ENCODE measurements around the gene CHRNA10.

Gene CHRNA10, protein sequence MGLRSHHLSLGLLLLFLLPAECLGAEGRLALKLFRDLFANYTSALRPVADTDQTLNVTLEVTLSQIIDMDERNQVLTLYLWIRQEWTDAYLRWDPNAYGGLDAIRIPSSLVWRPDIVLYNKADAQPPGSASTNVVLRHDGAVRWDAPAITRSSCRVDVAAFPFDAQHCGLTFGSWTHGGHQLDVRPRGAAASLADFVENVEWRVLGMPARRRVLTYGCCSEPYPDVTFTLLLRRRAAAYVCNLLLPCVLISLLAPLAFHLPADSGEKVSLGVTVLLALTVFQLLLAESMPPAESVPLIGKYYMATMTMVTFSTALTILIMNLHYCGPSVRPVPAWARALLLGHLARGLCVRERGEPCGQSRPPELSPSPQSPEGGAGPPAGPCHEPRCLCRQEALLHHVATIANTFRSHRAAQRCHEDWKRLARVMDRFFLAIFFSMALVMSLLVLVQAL

DNA sequence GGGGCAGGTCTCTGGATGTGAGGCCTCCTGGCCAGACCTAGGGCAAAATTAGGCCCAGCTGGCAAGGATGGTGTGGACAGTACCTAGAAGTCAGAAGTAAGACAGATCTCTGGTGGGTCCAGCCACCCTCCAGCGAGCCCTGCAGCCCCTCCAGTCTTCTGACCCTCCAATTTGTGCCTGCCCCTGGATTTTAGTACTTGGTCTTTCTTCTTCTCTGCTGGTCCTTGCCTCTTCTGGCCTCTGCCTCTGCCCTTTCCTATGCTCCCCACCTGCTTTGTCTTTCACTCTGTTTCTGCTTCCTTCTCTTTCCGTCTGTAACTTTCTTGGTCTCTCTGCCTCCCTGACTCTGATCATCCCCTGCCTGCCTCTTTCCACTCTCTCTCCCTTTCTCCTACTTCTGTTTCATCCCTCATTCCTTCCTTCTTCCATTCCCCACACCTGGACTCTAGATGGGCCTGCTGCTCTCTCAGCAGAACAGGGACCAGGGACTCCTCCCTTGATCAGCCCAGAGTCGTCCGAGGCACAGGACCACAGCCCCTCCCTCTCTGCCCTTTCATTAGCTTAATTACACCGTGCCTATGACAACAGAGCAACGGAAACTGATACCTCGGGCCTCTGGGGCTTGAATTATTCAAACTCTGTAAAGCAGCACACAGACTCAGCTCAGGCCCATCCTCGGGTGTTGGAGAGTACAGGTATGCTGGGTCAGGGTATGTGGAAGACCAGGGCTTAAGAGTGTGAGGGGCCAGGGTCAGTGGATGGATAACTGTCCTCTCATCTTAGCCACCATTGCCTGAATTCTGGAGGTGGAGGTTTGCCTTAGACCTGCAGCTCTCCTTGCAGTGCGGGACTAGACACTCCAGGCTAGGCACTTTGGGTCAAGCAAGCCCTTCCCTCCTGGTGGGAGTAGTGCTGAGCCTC, at the start of gene CHRNA10:
CHRNA10 (minus strand) TSS at position 51 of the 921 bp plus-strand sequence. CDS start 72 bp downstream, outside the sequence.
- DNase-seq (ENCODE audit: low spot score), result no peak

DNA sequence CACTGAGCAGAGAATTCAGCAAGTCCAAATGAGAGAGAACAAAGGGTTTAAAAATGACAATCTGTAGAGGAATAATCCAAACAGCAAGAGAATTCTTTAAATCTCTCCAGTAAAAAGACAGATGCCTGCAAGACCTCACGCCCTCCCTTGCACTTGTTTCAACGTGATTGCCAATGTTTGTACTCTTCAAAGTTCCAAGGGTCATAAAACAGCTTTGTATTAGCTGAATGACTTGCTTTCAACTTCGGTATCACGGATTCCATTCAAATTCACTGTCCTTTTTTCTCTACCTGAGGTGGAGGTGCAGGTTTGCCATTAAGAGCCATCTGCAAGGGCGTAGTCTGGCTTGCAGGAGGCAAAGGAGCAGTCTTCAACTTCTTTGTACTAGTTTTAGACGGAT, 41.1 kb upstream of the CHRNA10 start:
- DNase-seq (ENCODE audit: low spot score), result no peak

DNA sequence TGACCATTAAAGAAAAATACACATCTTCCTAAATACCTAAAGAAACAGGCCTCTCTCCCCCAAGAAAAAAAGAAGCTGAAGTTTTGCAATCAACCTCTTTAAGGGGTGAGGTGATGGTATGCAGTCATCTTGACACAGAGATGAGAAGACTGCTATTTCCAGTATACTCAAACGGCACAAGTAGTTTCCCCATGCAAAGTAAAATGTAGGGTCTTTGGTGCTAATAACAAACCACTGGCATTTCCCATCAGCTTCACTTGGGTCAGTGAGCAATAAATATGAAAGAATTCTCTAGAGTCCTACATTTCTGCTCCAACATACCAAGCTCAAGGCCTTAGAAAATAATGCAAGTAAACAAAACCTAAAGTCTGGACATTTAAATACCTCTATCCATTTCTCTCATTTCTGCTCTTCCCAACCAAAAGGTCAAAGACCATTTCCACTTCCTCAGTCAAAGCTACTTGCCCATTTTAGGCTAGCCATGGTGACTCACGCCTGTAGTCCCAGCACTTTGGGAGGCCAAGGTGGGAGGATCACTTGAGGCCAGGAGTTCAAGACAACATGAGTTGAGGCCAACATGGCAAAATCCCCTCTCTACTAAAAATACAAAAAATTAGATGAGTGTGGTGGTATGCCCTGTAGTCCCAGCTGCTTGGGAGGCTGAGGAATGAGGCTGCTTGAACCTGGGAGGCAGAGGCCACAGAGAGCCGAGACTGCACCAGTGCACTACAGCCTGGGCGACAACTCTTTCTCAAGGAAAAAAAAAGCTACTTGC, 39.5 kb upstream of the CHRNA10 start:
- DNase-seq (ENCODE audit: low spot score), result no peak

DNA sequence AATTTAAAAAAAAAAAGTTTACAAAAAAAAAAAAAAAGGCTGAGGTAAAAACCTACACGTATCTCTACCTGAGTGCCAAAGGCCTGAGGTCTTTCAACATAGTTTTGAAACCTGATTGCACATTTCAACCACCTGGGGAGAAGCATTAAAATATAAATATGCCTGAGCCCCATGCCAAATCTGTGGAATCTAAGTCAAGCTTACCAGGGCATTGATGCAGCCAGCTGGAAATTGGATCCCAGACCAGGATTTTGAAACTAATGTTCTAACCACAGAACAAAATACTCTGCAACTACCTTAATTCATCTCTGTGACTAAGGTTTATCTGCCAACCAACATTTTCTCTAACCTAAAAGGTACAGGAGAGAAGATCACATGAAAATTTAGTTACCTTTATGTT, 38.8 kb upstream of the CHRNA10 start:
- no peak for DNase-seq (ENCODE audit: low spot score)

DNA sequence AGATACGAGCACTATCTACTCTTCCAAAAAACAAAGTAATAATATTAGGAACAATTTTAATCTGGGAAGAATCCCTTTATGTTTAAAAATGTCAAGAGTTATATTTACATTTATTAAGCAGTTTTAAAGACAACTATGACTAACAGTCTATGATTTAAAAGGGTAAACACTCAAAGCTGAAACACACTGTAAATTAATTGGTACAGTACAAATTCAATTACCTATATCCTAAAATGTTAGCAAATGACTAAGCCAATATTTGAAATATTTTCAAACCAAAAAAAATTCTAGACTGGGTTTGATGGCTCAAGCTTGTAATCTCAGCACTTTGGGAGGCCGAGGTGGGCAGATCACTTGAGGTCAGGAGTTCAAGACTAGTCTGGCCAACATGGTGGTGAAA, 36.0 kb upstream of the CHRNA10 start:
- DNase-seq (ENCODE audit: low spot score), result no peak

DNA sequence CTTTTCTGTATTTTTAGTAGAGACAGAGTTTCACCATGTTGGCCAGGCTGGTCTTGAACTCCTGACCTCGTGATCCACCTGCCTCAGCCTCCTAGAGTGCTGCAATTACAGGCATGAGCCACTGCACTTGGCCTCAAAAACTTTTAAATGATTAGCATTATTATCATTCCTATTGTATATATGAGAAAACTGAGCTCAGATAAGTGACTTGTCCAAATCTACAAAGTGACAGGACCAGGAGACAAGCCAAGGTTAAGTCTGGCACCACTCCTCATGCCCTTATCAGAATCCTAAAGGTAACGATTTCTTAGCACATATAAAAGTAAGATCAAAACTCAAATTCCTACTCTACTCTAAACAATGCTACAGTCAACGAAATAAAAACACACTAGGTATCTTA, 32.2 kb upstream of the CHRNA10 start:
- DNase-seq (ENCODE audit: low spot score), result no peak

DNA sequence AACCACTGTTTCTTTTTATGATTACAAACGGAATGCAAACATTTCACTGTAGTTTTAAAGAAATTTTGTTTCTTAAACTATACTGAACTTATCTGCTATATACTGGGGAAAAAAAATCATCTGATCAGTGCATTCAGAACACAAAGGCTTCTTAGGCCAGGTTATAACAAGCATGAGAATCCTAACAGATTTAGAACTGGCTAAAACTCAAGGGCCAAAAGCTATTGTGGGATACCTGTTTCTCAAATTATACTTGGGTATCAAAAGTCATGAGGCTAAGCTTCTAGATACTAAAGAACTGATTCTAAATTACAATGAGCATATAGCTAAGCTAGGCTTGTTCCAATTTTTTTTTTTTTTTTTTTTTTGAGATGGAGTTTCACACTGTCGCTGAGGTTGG, 29.7 kb upstream of the CHRNA10 start:
- no peak for DNase-seq (ENCODE audit: low spot score)

DNA sequence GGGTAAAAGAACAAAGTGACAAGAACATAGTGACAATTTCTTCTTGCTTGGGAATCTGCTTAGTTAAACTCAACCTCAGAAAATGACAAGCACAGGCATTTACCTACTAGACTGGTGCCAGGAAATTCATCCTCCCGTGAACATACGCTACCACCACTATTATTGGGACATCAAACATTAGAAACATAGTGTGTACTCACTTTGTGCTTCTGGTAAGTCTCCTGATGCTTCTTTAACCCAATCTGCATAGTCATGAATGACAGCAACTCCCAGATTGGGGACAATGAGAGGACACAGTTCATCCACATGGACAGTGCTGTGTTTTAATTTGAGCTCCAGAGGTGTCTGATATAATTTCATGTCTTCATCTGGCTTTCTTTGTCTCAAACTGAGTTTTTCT, 29.2 kb upstream of the CHRNA10 start:
- DNase-seq (ENCODE audit: low spot score), result no peak

DNA sequence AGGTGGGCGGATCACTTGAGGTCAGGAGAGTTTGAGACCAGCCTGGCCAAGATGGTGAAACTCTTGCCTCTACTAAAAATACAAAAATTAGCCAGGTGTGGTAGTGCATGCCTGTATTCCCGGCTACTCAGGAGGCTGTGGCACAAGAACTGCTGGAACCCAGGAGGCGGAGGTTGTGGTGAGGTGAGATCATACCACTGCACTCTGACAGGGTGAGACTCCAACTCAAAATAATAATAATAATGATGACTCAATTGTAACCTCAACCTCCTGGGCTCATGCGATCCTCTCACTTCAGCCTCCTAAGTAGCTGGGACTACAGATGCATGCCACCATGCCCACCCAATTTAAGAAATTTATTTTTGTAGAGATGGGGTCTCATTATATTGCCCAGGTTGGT, 15.6 kb upstream of the CHRNA10 start:
- no peak for DNase-seq (ENCODE audit: low spot score)

DNA sequence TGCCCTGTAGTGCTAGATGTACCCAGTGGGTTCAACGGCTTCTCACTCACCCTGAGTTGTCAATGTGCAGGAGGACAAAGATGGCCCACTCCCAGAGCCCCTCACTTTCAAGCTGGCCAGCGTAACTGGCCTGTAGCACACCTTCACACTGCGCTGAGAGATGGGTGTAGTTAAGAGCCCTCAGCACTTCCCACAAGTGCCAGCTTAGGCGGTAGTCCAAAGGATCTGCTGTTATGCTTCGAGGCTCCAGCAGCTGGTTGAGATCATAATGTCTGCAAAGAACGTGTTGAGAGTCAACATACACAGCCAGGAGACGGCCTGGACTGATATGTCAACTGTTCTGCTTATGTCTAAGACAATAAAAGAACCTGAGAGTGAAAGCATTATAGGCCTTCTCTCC, 14.7 kb upstream of the CHRNA10 start:
- DNase-seq (ENCODE audit: low spot score), result no peak

DNA sequence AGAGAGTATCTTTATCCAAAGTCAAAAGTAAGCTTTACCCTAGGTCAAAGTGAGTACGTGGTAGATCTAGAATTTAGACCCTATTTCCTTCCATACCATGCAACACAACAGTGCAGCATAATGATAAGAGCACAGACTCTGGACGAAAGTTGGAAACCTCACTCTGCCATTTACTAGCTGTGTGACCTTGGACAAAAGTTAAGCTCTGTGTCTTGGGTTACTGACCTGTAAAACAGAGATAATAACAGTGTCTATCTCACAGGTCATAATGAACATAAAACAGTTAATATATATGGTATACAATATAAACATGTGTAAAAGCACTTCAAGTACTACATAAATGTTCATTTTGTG, 13.6 kb upstream of the CHRNA10 start:
- DNase-seq (ENCODE audit: low spot score), result no peak

DNA sequence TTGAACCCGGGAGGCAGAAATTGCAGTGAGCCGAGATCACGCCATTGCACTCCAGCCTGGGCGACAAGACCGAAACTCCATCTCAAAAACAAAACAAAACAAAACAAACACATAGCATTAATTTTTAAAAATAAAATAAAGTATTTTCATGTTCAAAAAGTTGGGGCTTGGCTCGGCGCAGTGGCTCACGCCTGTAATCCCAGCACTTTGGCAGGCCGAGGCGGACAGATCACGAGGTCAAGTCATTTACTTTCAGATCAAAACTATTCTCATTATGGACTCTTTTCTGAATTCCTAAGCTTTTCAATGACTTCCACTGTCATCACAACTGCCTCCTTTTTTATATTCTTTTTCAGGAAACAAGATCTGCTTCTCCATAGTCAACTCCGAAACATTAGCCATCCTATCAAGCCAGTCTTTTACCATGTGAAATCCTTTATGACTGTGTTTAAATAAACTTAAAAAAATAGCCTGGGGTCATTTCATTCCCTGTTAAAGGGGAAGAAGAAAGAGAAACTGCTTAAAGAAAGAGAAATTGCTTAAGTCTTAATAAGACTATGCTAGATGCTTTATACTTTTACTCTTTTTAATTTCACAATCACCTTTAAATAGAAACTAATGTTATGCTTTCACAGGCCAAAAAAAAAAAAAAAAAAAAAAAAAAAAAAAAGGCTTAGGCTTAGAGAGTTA, 13.1 kb upstream of the CHRNA10 start:
- no peak for DNase-seq (ENCODE audit: low spot score)

DNA sequence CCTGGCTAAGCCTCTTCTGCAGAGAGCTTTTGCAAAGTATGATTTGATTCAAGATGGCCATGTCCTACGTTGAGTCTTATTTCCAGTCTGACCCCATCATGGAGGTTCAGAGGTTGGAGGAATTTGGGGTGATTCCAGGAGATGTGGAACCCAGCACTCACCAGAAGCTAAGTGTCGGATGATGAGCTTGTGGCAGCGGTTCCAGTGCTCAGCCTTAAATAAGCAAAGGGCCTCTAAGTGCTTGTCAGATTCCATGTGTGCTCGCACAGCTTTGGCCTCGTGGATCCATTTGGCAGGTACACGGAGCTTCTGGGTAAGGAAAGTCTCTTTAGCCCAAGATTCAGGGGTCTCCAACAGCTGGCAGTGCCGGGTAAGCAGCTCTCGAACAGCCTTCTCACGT, 11.9 kb upstream of the CHRNA10 start:
- no peak for DNase-seq (ENCODE audit: low spot score)

DNA sequence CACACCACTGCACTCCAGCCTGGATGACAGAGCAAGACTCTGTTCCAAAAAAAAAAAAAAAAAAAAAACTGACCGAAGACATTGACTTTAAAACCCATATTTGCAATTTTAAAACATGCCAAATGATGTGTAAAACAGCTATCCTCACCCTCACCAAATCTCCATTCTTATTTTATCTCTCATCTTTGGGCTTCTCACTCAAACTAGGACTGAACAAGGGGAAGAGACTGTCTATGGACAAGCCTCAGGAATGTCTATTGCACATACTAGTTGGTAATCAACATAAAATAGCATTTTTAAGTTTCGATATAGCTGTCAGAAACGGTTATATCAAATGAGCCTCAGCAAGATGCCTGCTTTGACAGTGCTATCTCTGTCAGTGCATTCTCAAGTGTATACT, 7.9 kb upstream of the CHRNA10 start:
- no peak for DNase-seq (ENCODE audit: low spot score)

DNA sequence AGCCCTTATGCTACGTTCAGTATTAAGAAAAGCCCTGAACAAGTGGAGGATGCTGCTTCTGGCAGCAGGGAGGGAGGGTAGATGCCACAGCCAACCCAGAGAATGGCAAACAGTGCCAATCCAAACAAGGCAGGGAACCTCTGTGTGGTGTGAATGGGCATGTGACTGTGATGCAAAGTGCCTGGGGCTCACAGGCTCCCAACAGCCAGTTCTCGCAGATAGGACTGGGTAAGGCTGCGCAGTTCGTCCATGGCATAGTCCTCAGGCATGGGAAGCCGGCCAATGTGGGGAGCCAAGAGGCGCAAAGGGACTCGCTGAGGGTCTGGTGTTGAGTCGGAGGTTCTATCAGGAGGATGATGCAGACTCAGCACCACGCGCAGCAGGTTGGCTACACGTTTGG, 4.8 kb upstream of the CHRNA10 start:
- DNase-seq (ENCODE audit: low spot score), result no peak

DNA sequence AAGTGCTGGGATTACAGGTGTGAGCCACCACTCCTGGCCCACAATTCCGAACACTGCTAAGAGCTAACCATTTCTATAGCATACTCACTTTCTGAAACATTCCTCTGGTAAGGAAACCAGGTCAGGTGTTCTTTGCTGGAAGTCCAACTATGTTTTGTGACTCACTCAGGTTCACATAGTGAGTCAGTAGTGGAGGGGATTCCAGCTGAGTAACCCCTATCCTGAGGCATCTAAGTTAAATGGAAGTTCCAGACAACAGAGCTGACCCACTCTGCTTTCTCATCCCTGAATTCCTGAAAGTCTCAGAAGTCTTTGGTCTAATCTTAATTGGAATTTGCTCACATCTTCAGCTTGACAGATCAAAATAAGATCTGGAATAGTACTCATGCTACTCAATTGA, 3.0 kb upstream of the CHRNA10 start:
- DNase-seq (ENCODE audit: low spot score), result peak; percentile 48

DNA sequence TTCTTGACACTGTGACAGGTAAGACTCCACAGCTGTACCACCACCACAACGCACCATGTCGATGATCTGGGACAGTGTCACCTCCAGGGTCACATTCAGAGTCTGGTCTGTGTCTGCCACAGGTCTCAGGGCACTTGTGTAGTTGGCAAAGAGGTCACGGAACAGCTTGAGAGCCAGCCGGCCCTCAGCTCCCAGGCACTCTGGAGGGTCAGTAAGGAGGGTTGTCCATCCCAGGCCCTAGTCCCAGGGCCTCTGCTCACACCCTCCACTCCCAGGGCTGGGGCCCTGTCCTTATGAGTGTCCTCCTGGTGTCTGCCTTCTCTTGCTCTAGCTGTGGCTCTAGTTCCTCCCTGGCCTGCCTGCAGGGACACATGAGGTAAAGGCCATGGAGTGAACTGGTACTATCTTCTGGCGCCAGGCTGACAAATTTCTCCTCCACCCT, 1.4 kb downstream of the CHRNA10 start:
- no peak for DNase-seq (ENCODE audit: low spot score)

DNA sequence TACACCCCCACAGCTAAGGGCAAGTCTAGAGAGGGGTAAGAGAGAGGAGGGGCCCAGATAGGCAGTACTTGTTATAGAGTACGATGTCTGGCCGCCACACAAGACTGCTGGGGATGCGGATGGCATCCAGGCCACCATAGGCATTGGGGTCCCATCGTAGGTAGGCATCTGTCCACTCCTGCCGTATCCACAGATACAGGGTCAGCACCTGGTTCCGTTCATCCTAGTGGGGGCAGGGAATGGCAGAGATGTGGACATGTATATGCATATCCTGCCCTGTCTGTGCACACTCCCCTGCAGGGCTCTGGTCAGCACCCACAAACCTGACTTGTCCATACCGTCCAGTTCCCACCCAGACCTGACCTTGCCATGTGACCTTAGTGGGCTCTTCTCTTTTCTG, 2.1 kb downstream of the CHRNA10 start:
- no peak for DNase-seq (ENCODE audit: low spot score)

DNA sequence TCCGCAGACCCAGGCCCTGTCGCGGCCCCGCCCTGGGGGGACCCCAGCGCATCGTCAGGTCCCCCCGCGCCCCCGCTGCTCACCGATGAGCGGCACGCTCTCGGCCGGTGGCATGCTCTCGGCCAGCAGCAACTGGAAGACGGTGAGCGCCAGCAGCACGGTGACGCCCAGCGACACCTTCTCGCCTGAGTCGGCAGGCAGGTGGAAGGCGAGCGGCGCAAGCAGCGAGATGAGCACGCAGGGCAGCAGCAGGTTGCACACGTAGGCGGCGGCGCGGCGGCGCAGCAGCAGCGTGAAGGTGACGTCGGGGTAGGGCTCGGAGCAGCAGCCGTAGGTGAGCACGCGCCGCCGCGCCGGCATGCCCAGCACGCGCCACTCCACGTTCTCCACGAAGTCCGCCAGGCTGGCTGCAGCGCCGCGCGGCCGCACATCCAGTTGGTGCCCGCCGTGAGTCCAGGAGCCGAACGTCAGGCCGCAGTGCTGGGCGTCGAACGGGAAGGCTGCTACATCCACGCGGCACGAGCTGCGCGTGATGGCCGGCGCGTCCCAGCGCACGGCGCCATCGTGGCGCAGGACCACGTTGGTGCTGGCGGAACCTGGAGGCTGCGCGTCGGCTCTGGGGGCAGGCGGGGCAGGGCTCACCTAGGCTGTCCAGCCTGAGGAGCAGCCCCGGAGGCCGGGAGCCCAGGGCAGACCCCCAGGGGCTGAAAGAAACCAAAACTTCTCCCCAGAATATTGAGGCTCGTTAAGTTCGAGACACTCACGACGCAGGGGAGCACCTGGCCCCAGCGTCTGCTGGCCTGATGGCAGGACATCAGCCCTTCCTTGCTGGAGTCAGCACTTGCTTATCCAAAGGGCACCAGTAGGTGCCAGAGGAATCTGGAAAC, 3.8 kb downstream of the CHRNA10 start:
- DNase-seq (ENCODE audit: low spot score), result no peak

DNA sequence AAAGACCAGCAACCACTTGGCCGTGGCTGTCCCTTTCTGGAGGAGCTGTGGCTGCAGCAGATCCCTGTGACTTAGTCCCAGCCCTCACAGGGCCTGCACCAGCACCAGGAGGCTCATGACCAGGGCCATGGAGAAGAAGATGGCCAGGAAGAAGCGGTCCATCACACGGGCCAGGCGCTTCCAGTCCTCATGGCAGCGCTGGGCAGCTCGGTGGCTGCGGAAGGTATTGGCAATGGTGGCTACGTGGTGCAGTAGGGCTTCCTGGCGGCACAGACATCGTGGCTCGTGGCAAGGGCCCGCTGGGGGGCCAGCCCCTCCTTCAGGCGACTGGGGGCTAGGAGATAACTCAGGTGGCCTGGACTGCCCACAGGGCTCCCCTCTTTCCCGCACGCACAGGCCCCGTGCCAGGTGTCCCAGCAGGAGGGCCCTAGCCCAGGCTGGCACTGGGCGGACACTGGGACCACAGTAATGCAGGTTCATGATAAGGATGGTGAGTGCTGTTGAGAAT, 5.1 kb downstream of the CHRNA10 start:
- DNase-seq (ENCODE audit: low spot score), result no peak

Data from kidney capillary endothelial cell (primary cell).